Measurements from ENCODE around the gene KCNT2.

KCNT2 gene

GRCh38 chr1:196440711-196441110 is 167.5 kb downstream of the KCNT2 start:
- no peaks in the 10 kb centered on the region for H3K4me1 Mint-ChIP-seq (ENCODE audit: low read depth)
- no peak overlapping the region for H3K27ac Mint-ChIP-seq
- H3K27me3 Mint-ChIP-seq (ENCODE audit: low read depth), result no peaks in the 10 kb centered on the region

GRCh38 chr1:196438329-196438728 is 169.9 kb downstream of the KCNT2 start:
- H3K27ac Mint-ChIP-seq, result no peak overlapping the region
- no peaks in the 10 kb centered on the region for H3K36me3 Mint-ChIP-seq (ENCODE audit: low read depth)
- no peaks in the 10 kb centered on the region for H3K27me3 Mint-ChIP-seq (ENCODE audit: low read depth)
- no peaks in the 10 kb centered on the region for H3K4me1 Mint-ChIP-seq (ENCODE audit: low read depth)
- DNase-seq (ENCODE audit: low spot score), result no peak
- H3K4me3 Mint-ChIP-seq, result no peak overlapping the region
- no peaks in the 10 kb centered on the region for H3K9me3 Mint-ChIP-seq

More at GRCh38 chr1:196440711-196441110, 167.5 kb downstream of the KCNT2 start:
- Mint-ChIP-seq H3K9me3 (no peaks in the 10 kb centered on the region), H3K4me3 (no peak overlapping the region), H3K36me3 (ENCODE audit: low read depth) (no peaks in the 10 kb centered on the region)
- no peak for DNase-seq (ENCODE audit: low spot score)

DNA sequence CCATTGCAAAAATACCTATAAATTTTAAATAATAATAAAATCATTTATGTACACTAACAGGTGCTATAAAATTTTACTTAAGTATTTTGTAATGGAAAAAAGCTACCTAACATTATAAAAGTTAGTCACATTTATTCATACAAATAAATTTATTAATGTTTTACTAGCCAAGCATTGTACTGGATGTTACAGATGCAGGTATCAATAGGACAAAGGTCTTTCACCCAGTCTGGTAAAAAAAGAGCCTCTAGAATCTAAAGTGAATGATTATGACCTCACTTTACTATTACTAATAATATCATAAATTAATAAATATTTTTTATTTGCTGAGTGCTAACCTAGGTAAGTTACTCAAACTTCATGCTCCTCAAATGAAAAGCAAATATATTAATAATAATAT is 170.6 kb downstream of the KCNT2 start:
- H3K4me3 Mint-ChIP-seq, result no peak overlapping the region
- no peak for DNase-seq (ENCODE audit: low spot score)
- H3K27ac Mint-ChIP-seq, result no peak overlapping the region
- H3K4me1 Mint-ChIP-seq (ENCODE audit: low read depth), result no peaks in the 10 kb centered on the region
- no peaks in the 10 kb centered on the region for H3K27me3 Mint-ChIP-seq (ENCODE audit: low read depth)
- H3K36me3 Mint-ChIP-seq (ENCODE audit: low read depth), result no peaks in the 10 kb centered on the region
- H3K9me3 Mint-ChIP-seq, result no peaks in the 10 kb centered on the region

DNA sequence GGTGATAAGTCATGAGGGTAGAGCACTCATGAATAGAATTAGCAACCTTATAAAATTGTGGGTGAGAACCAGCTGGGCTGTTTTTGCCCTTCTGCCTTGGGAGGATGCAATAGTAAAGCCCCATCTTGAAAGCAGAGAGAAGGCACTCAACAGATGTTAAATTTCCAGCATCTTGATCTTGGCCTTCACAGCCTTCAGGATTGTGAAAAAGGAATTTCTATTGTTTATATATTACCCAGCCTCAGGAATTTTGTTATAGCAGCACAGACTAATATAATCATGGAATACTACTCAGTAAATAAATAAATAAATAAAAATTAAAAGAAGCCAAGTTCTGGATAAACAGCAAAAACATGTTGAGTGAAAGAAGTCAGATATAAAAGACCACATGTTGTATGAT is 175.2 kb downstream of the KCNT2 start:
- H3K4me3 Mint-ChIP-seq, result no peak overlapping the region
- DNase-seq (ENCODE audit: low spot score), result no peak
- H3K27me3 Mint-ChIP-seq (ENCODE audit: low read depth), result no peaks in the 10 kb centered on the region
- H3K4me1 Mint-ChIP-seq (ENCODE audit: low read depth), result no peaks in the 10 kb centered on the region
- H3K27ac Mint-ChIP-seq, result no peak overlapping the region
- no peaks in the 10 kb centered on the region for H3K36me3 Mint-ChIP-seq (ENCODE audit: low read depth)
- no peaks in the 10 kb centered on the region for H3K9me3 Mint-ChIP-seq

DNA sequence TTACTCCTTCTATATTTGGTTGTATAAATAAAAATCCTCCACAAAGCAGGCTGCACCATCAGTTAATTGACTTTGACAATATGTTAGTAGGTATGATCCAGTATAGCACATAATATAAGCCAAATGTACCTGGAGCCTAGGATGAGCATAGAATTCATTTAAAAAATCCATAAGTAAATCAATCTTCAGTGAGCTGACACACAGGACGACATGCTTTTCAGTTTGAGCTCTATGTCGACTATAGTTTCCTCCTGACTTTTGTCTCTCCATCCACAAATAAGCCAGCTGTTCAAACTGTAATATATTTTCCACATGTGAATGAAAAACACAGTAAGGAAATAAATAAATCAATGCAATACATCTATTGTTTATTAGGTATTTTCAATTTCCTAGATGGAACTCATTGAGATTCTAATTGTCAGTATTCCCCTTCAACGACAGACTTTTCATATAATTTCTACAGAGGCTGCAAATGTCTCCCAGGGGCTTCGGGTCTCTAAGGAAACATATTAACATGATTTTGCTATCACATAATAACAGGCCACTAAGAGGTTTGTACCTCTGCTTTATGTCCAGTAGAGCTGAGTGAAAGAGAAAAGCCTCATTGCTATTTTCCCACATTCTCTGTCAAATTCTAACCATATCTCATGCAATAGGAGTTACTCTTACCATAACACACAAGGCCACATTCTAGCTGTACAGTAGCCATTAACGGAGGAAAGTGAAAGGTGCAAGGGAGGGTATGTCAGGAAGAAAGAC is 180.1 kb downstream of the KCNT2 start:
- no peak overlapping the region for H3K4me3 Mint-ChIP-seq
- H3K27ac Mint-ChIP-seq, result no peak overlapping the region
- H3K36me3 Mint-ChIP-seq (ENCODE audit: low read depth), result no peaks in the 10 kb centered on the region
- no peaks in the 10 kb centered on the region for H3K27me3 Mint-ChIP-seq (ENCODE audit: low read depth)
- no peaks in the 10 kb centered on the region for H3K9me3 Mint-ChIP-seq
- H3K4me1 Mint-ChIP-seq (ENCODE audit: low read depth), result no peaks in the 10 kb centered on the region
- DNase-seq (ENCODE audit: low spot score), result no peak

DNA sequence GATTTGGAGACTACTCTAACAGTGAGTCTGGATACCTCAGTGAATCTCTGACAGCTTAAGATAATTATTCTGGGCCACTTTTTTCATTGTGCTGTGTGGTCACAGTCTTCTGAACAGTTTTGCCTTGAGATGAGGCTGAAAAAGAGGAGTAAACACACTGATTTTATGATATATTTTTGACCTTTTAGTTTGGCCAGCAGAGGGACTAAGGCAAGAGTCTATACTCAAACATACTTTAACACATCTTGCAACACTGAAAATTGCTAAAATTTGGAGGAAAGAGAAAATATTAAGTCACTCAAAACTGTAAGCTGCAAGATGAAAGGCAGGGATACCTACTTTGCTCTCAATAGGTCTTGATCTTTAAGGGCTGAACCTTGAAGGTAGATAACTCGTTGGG is 182.7 kb downstream of the KCNT2 start:
- H3K4me1 Mint-ChIP-seq (ENCODE audit: low read depth), result no peaks in the 10 kb centered on the region
- no peaks in the 10 kb centered on the region for H3K27me3 Mint-ChIP-seq (ENCODE audit: low read depth)
- no peaks in the 10 kb centered on the region for H3K36me3 Mint-ChIP-seq (ENCODE audit: low read depth)
- no peak overlapping the region for H3K27ac Mint-ChIP-seq
- no peaks in the 10 kb centered on the region for H3K9me3 Mint-ChIP-seq
- no peak for DNase-seq (ENCODE audit: low spot score)
- no peak overlapping the region for H3K4me3 Mint-ChIP-seq

DNA sequence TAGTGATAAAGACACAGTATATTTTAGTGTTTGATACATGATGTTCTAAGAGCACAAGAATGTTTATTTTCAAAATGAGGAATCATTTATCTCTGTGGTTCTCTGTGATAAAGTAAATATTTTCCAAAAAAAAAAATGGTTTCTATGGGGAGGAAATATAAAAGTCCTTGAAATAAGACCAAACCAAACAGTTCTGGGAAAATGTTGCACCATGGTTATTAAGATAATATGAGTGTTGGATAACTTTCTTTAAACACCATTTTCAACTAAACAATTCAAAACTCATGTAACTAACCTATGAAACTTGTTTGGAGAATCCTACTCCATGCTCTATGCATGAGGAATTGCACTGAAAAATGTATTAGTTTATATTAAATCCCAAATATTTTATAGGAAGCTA is 184.6 kb downstream of the KCNT2 start:
- Mint-ChIP-seq H3K9me3 (no peaks in the 10 kb centered on the region), H3K27me3 (ENCODE audit: low read depth) (no peaks in the 10 kb centered on the region), H3K36me3 (ENCODE audit: low read depth) (no peaks in the 10 kb centered on the region), H3K4me1 (ENCODE audit: low read depth) (no peaks in the 10 kb centered on the region), H3K27ac (no peak overlapping the region), H3K4me3 (no peak overlapping the region)
- no peak for DNase-seq (ENCODE audit: low spot score)

DNA sequence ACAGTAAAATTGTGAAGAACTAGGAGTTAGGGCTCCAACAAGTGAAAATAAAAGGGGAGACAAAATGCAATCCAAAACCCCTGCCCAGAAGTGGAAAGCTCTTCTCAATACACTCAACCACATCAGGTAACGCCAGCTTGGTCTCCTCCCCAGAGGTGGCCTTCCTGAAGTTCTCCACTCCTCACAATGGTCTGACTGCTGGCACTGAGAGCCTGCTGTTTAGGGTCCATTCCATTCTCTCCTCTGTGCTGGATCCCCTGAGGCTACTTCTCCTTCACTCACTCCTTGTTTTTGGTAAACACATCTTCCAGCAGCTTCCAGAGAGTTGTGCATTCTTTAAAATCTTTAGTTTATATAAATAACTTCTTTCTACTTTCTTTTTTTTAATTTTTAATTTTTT is 189.5 kb downstream of the KCNT2 start:
- Mint-ChIP-seq H3K9me3 (no peaks in the 10 kb centered on the region), H3K36me3 (ENCODE audit: low read depth) (no peaks in the 10 kb centered on the region), H3K4me1 (ENCODE audit: low read depth) (no peaks in the 10 kb centered on the region), H3K4me3 (no peak overlapping the region), H3K27ac (no peak overlapping the region), H3K27me3 (ENCODE audit: low read depth) (no peaks in the 10 kb centered on the region)
- DNase-seq (ENCODE audit: low spot score), result no peak

DNA sequence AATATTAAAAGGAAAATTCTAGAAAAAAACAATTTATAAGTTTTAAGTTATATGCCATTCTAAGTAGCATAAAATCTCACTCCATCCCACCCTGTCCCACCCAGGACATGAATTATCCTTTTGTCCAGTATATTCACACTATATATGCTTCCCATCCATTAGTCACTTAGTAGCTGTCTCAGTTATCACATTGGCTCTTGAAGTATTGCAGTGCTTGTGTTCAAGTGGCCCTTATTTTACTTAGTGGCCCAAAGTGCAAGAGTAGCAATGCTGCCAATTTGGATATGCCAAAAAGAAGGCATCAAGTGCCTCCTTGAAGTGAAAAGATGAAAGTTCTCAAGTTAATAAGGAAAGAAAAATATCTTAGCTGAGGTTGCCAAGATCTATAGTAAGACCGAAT is 192.3 kb downstream of the KCNT2 start:
- no peak overlapping the region for H3K4me3 Mint-ChIP-seq
- no peak overlapping the region for H3K27ac Mint-ChIP-seq
- no peak for DNase-seq (ENCODE audit: low spot score)
- H3K36me3 Mint-ChIP-seq (ENCODE audit: low read depth), result no peaks in the 10 kb centered on the region
- no peaks in the 10 kb centered on the region for H3K27me3 Mint-ChIP-seq (ENCODE audit: low read depth)
- H3K4me1 Mint-ChIP-seq (ENCODE audit: low read depth), result no peaks in the 10 kb centered on the region
- no peaks in the 10 kb centered on the region for H3K9me3 Mint-ChIP-seq

DNA sequence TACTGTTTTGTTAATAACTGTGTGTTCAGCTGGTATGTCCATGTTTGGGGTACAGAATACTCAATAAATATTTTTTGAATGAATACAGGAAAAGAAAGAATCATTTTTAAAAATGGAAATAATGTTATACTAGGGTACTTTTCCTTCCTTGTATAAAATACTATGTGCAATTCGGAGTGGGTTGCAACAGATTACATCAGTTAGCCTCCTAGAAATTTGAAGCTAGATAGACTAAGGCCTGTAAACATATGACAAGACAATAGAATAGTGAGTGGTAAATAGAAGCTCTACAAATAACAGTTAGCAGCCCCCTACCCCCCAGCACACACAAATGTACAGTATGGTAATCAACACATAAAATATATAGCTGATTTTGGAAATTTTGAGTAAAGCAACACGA is 195.9 kb downstream of the KCNT2 start:
- H3K4me1 Mint-ChIP-seq (ENCODE audit: low read depth), result no peaks in the 10 kb centered on the region
- no peak for DNase-seq (ENCODE audit: low spot score)
- no peaks in the 10 kb centered on the region for H3K9me3 Mint-ChIP-seq
- H3K4me3 Mint-ChIP-seq, result no peak overlapping the region
- no peaks in the 10 kb centered on the region for H3K36me3 Mint-ChIP-seq (ENCODE audit: low read depth)
- no peak overlapping the region for H3K27ac Mint-ChIP-seq
- H3K27me3 Mint-ChIP-seq (ENCODE audit: low read depth), result no peaks in the 10 kb centered on the region

DNA sequence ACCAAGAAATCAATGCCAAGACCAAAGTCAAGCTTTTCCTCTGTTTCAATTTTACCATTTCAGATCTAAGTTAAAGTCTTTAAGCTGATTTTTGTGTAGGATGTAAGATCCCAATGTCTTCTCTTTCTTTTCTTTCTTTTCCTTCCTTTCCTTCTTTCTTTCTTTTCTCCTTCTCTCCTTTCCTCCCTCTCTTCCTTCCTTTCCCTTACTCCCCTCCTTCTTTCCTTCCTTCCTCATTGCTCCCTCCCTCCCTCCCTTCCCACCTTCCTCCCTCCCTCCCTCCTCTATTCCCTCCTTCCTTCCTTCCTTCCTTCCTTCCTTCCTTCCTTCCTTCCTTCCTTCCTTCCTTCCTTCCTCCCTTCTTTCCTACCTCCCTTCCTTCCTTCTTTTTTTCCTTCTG is 197.5 kb downstream of the KCNT2 start:
- H3K9me3 Mint-ChIP-seq, result no peaks in the 10 kb centered on the region
- no peak for DNase-seq (ENCODE audit: low spot score)
- no peaks in the 10 kb centered on the region for H3K4me1 Mint-ChIP-seq (ENCODE audit: low read depth)
- no peak overlapping the region for H3K27ac Mint-ChIP-seq
- H3K27me3 Mint-ChIP-seq (ENCODE audit: low read depth), result no peaks in the 10 kb centered on the region
- no peak overlapping the region for H3K4me3 Mint-ChIP-seq
- H3K36me3 Mint-ChIP-seq (ENCODE audit: low read depth), result no peaks in the 10 kb centered on the region

- no peaks in the 10 kb centered on the region for H3K9me3 Mint-ChIP-seq
- H3K27ac Mint-ChIP-seq, result no peak overlapping the region
- no peak for DNase-seq (ENCODE audit: low spot score)
- H3K36me3 Mint-ChIP-seq (ENCODE audit: low read depth), result no peaks in the 10 kb centered on the region
- no peaks in the 10 kb centered on the region for H3K27me3 Mint-ChIP-seq (ENCODE audit: low read depth)
- H3K4me3 Mint-ChIP-seq, result no peak overlapping the region
- H3K4me1 Mint-ChIP-seq (ENCODE audit: low read depth), result no peaks in the 10 kb centered on the region
Observed at GRCh38 chr1:196409586-196409985, 198.7 kb downstream of the KCNT2 start.

GRCh38 chr1:196407358-196408051 is 200.7 kb downstream of the KCNT2 start:
- Mint-ChIP-seq H3K4me3 (no peak overlapping the region), H3K9me3 (no peaks in the 10 kb centered on the region), H3K36me3 (ENCODE audit: low read depth) (no peaks in the 10 kb centered on the region), H3K4me1 (ENCODE audit: low read depth) (no peaks in the 10 kb centered on the region), H3K27ac (no peak overlapping the region), H3K27me3 (ENCODE audit: low read depth) (no peaks in the 10 kb centered on the region)
- no peak for DNase-seq (ENCODE audit: low spot score)

DNA sequence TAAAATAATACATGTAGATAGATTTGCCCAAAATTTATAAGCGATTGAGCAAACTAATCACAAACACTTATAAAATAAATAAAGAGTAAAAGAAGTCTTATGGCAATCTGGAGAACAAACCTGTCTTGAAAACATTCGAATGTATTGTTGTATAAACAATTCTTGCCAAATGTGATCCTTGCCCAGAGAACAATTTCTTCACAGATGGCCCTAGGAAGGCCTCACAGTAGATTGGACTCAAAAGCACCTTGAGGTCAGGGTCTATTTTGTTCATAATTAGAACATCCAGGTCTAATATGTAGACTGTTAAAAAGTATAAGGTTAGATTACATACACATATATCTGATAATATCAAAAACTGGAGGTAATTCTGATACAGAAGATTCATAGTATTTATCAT is 202.4 kb downstream of the KCNT2 start:
- no peaks in the 10 kb centered on the region for H3K36me3 Mint-ChIP-seq (ENCODE audit: low read depth)
- no peak overlapping the region for H3K27ac Mint-ChIP-seq
- no peak overlapping the region for H3K4me3 Mint-ChIP-seq
- no peaks in the 10 kb centered on the region for H3K27me3 Mint-ChIP-seq (ENCODE audit: low read depth)
- no peaks in the 10 kb centered on the region for H3K9me3 Mint-ChIP-seq
- no peaks in the 10 kb centered on the region for H3K4me1 Mint-ChIP-seq (ENCODE audit: low read depth)
- no peak for DNase-seq (ENCODE audit: low spot score)

Data from T-helper 2 cell treated with Interferon-gamma antibody and Interleukin-4, amounts not matched to agents 5 μg/mL and 100 μg/mL, for 36 hours (primary cell).